Esophagus squamous epithelium (tissue), 5 donors: ENCODE results near the gene DUOXA1. TPM values are rescaled to one million over a fixed set of nuclear protein-coding genes. Genes with fewer than 3 reads are reported as not detected.

Source experiments
- DNase-seq: peaks from one replicate; lab custom pipeline; 2025; lab: John Stamatoyannopoulos, UW
- H3K27ac ChIP-seq, 4 donors: fragments of 200-600 bp; sonication (generic); one replicate each; pipeline ENCODE4 v1.5.1; 2016 to 2019; ENCODE audit warnings: mild to moderate bottlenecking in 1 of 4
- H3K27me3 ChIP-seq, 4 donors: fragments of 200-600 bp; sonication (generic); 1 replicate in 3 of 4; 2 replicates in 1 of 4; pipeline versions ENCODE4 v1.5.1 to v1.6.0; 2017 to 2021; ENCODE audit warnings: antibody characterized with exemption in 1 of 4
- H3K36me3 ChIP-seq, 3 donors: fragments of 200-600 bp; sonication (generic); one replicate each; pipeline ENCODE4 v1.5.1; 2016 to 2019
- H3K4me1 ChIP-seq, 3 donors: fragments of 200-600 bp; sonication (generic); one replicate each; pipeline ENCODE4 v1.5.1; 2017 to 2019
- H3K4me3 ChIP-seq, 4 donors: fragments of 200-600 bp; sonication (generic); 1 replicate in 3 of 4; 2 replicates in 1 of 4; pipeline ENCODE4 v1.5.1; 2016 to 2019; ENCODE audit warnings: mild to moderate bottlenecking in 2 of 4, moderate library complexity in 1 of 4
- H3K9me3 ChIP-seq, 3 donors: fragments of 200-600 bp; sonication (generic); one replicate each; pipeline ENCODE4 v1.5.1; 2016 to 2019
- CTCF ChIP-seq, 6 experiments: fragments of 450-650 bp in 4 of 6; fragments of 200-600 bp in 2 of 6; sonication (generic) in 2 of 6; IDR thresholded peaks; one replicate each; pipeline ENCODE4 v1.5.1; 2016 to 2019; ENCODE audit warnings: antibody characterized with exemption in 6 of 6, mild to moderate bottlenecking in 4 of 6, moderate library complexity in 4 of 6
- POLR2A ChIP-seq, 4 donors: fragments of 450-650 bp; IDR thresholded peaks; one replicate each; pipeline ENCODE4 v1.6.1; 2017; ENCODE audit warnings: antibody characterized with exemption in 4 of 4, mild to moderate bottlenecking in 4 of 4, moderate library complexity in 3 of 4
- WGBS, 2 donors: methylation state at CpG; one replicate each; pipeline ENCODE4 v1.1.5; 2018; 5-methylcytosine and 5-hydroxymethylcytosine counted together
- intact Hi-C: fragments of 100-400 bp; cut with DNase I; formaldehyde crosslinking; loops from one replicate; pipeline ENCODE4 v1.15.0; 2022
- total RNA-seq, 4 donors: library from RNA; depleted of rRNA; stranded (reverse); fragments of >200 nt; gene quantifications; one replicate each; pipeline ENCODE4 v1.1.0, GENCODE V29; 2016
- donor health status: DM: yes; HTN: yes; CAD: no.

DUOXA1 gene
- total RNA-seq, 4 donors from 2014 or later, result 64.0 to 202 (median 134) TPM

GRCh38 chr15:45118131-45118588 is 11.5 kb downstream of the DUOXA1 start:
- peak overlapping the region in 2 of 4 donors; percentile 21 to 45 for H3K4me3 ChIP-seq
- H3K36me3 ChIP-seq, result peaks cover 0 to 52% (median 7%) of the 10 kb centered on the region in 3 donors
- peaks cover 8 to 96% (median 16%) of the 10 kb centered on the region in 4 donors for H3K27me3 ChIP-seq
- no peak overlapping the region for H3K27ac ChIP-seq
- H3K4me1 ChIP-seq, result peaks cover 0 to 67% (median 32%) of the 10 kb centered on the region in 3 donors
- WGBS, 2 donors, result 6 to 8% methylated on average over 6 to 12 of the region's 14 CpGs
- no peak for TF ChIP-seq POLR2A (IDR thresholded peaks at IDR 0.05)
- TF ChIP-seq CTCF (IDR thresholded peaks at IDR 0.05), result peak; percentile 82 to 95 (median 88)
- intact Hi-C loops, result loop anchor here (5.0 kb wide), 1 partner anchor 146 kb away; no protein-coding TSS in a partner anchor
- DNase-seq, result peak; percentile 36
- H3K9me3 ChIP-seq, result no peaks in the 10 kb centered on the region

- Histone ChIP-seq H3K27me3 (peaks cover 13 to 96% (median 19%) of the 10 kb centered on the region in 4 donors), H3K36me3 (peaks cover 0 to 46% (median 7%) of the 10 kb centered on the region in 3 donors), H3K4me1 (peaks cover 5 to 67% (median 37%) of the 10 kb centered on the region in 3 donors), H3K9me3 (no peaks in the 10 kb centered on the region), H3K4me3 (peak overlapping the region in 2 of 4 donors; percentile 21 to 45), H3K27ac (no peak overlapping the region)
- WGBS, 2 donors, result 45 to 50% methylated on average over 19 to 29 of the region's 33 CpGs
- intact Hi-C loops, result loop anchor here (5.0 kb wide), 1 partner anchor 145 kb away; no protein-coding TSS in a partner anchor
- DNase-seq, result no peak
- TF ChIP-seq CTCF (IDR thresholded peaks at IDR 0.05) (no peak), POLR2A (IDR thresholded peaks at IDR 0.05) (no peak)
Observed at GRCh38 chr15:45117308-45118130, 12.2 kb downstream of the DUOXA1 start.

GRCh38 chr15:45116482-45117307 is 13.0 kb downstream of the DUOXA1 start:
- Histone ChIP-seq H3K36me3 (peaks cover 0 to 39% (median 7%) of the 10 kb centered on the region in 3 donors), H3K27ac (no peak overlapping the region), H3K27me3 (peaks cover 17 to 97% (median 27%) of the 10 kb centered on the region in 4 donors), H3K4me1 (peaks cover 13 to 67% (median 40%) of the 10 kb centered on the region in 3 donors), H3K4me3 (peak overlapping the region in 2 of 4 donors; percentile 20 to 39), H3K9me3 (no peaks in the 10 kb centered on the region)
- TF ChIP-seq POLR2A (IDR thresholded peaks at IDR 0.05), result no peak
- no peak for TF ChIP-seq CTCF (IDR thresholded peaks at IDR 0.05)
- 19 to 24% methylated on average over 14 to 34 of the region's 65 CpGs for WGBS, 2 donors
- DNase-seq, result no peak
- intact Hi-C loops, result loop anchor here (5.0 kb wide), 1 partner anchor 144 kb away; no protein-coding TSS in a partner anchor

- no peaks in the 10 kb centered on the region for H3K9me3 ChIP-seq
- 28 to 43% methylated on average over 11 to 16 of the region's 19 CpGs for WGBS, 2 donors
- H3K27ac ChIP-seq, result no peak overlapping the region
- peak overlapping the region in 1 of 4 donors; percentile 39 for H3K4me3 ChIP-seq
- H3K36me3 ChIP-seq, result peaks cover 0 to 32% (median 7%) of the 10 kb centered on the region in 3 donors
- intact Hi-C loops, result loop anchor here (5.0 kb wide), 1 partner anchor 144 kb away; no protein-coding TSS in a partner anchor
- no peak for TF ChIP-seq CTCF (IDR thresholded peaks at IDR 0.05)
- no peak for TF ChIP-seq POLR2A (IDR thresholded peaks at IDR 0.05)
- DNase-seq, result no peak
- peaks cover 17 to 71% (median 40%) of the 10 kb centered on the region in 3 donors for H3K4me1 ChIP-seq
- peaks cover 19 to 98% (median 28%) of the 10 kb centered on the region in 4 donors for H3K27me3 ChIP-seq
Observed at GRCh38 chr15:45116006-45116481, 13.6 kb downstream of the DUOXA1 start.
